NOMO-1 treated with DMSO at 0.1 percent for 48 hours (cell line): ENCODE data around the gene ITGB1.

Experiments
- DNase-seq: peaks from one replicate; lab custom pipeline; 2025; ENCODE audit not compliant: unreplicated experiment; lab: John Stamatoyannopoulos, UW

Gene ITGB1

DNA sequence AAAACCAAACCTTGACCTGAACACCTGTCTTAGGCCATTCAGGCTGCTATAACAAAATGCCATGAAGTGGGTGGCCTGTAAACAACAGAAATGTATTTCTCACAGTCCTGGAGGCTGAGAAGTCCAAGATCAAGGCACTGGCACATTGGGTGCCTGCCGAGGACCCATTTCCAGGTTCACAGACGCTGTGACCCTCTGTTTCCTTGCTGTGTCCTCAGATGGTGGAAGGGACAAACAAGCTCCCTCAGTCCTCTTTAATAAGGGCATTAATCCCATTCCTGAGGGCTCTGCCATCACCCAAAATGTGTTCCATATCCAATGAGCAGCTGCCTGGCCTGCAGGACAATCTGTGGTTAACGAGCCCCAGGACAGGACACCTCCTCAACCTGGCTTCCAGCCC lies 67.6 kb downstream of the ITGB1 start:
- DNase-seq, result no peak

DNA sequence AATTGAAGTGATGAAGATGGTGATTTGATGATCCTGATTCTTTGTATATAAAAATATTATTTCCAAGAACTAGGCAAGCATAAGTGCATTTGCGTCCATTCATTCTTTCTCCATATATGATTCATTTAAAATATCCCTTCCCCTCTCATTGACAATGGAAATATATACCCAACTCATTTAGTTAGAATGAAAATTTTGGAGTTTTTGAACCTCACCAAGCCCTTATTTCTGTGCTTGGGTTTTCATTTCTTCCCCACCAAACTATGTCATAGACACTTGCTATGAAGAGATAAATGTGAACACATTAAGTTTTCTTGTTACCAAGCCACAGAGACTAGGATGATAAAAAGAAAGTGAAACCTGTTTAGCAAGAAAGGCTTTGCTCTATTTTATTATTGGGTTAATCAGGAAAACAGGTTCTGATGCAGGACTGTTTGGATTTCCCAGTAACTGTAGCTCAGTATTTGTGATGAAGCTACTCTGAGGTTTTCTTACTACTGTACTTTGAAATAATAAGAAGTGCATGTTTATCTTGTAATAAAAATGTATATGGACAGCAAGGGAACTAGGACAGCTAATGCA lies 68.3 kb downstream of the ITGB1 start:
- no peak for DNase-seq

DNA sequence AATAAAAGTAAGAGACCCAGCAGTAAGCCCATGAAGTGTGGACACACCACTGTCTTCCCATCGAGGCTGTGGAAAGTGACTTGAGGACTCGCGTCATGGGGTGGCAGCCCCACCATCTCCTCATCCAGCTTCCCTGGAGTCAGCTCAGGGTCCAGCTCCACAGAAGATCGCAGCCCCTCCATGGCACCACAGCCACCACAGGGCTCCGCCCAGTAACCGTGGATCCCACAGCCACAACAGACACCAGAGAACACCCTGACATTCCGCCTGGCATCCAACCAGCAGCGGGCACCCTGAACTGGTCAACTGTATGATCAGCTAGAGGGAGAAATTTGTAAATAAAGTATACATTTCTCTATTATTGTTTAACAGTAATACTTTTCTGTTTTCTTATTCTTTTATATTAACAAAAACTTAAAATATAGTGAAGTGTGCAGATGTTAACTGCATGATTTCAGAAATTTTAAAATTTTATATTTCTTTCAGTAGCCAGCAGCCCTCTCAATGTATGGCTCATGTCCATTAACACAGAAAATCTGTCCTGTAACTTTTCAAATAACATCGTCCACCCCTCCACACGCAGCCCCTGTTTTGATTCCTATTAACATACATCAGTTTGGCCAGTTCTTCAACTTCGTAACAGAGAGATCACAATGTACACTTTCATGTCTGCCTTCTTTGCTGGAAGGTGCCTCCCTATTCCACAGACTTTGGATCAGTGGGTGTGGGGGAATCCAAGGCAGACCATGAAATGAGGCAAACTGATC lies 69.7 kb downstream of the ITGB1 start:
- no peak for DNase-seq

DNA sequence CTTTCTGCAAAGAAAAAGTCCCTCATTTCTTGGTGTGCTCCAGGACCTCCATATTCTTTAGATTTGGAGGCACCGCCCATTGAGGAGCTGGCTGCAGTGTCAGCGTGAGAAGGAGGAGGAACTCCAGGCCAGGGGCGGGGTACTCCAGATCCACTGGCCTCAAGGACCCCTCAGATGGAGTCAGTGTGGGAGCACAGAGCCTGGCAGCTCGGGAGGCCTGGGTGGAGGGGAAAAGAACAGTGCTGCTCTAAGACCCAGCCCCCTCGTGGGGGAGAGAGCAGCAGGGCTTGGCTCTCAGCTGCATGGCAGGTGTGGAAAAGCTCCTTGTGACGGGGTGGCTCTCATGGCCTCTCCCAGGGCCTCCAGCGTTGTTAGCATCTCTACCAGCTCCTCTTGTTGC lies 70.5 kb downstream of the ITGB1 start:
- DNase-seq, result no peak

DNA sequence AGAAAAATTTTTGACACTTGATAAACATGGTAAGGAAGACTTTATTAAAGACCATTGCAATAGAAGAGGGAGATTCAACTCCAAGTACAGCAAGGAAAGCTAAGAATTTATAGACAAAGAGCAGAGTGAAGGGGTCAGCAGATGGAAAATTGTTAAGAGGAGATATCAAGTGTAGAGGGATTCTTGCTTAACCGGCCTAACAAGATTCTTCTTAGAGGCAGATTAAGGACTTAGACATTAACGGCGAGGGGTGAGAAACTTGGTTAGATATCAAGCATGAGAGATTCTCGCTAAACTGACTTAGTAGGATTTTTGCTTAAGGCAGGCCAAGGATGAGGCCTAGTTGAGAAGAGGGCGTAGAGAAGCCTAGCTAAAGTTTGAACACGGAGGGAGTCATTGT lies 76.0 kb downstream of the ITGB1 start:
- DNase-seq, result no peak

DNA sequence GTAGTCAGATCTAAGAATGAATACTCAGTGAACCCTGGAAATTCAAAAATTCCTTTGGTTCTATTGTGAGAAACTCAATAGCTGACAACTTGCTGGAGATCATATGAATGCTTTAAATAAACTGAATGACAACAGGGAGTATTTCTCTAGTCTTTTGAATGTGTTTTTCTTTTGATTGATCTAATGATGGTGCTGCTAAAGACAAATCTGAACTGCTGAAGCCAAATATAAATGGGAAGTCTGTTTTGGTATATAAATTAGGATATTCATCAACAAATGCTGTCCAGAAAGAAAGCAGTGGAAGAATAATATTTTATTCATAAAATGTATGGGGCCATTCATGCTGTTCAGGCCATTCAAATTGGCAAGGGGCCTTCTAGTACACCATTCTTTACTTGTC lies 79.4 kb downstream of the ITGB1 start:
- no peak for DNase-seq

DNA sequence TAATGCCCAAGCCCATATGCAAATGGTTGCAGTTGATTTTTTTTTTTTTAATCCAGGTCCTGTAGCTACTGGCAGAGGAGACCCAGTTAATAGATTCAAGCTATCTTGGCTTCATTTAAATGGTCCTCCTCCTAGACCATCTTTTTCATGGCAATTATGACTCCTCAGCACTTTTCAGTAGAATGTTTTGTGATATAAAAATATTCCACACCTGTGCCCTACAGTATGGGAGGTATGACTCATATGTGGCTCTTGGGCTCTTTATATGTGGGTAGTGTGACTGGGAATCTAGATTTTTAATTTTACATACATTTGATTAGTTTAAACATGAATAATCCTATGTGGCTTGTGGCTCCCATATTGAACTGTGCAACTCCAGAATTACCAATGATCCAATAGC lies 80.1 kb downstream of the ITGB1 start:
- no peak for DNase-seq

DNA sequence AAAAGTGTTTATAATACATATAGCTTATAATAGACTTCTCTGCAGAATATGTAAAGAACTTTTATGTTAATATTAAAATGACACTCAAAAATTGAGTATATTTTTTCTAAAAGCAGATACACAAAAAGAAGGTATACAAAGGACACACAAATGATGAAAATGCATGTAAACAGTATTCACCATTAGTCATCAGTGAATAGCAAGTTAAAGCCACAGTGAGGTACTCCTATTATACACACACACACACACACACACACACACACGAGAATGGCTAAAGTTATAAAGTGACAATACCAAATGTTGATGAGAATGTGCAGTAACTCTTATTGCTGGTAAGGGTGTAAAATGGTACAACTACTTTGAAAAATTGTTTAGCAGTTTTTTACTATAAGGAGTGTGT lies 92.9 kb downstream of the ITGB1 start:
- no peak for DNase-seq

DNA sequence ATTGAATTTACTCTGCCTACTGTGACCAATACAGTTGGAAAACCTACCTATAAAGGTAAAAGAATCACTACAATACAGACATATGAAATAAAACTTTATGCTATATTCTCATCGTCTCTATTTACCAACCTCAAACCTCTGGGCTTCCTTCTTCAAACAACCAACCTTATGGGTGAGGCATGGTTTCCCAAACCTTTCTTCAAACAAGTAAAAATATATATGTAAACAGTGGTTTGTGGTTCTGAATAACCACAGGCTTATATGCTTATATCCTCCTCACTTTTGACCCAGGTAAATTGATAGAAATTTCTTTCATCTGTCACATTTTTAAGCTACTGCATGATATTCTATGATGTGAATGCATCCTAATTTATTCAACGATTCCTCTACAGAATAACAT lies 103.6 kb downstream of the ITGB1 start:
- no peak for DNase-seq

DNA sequence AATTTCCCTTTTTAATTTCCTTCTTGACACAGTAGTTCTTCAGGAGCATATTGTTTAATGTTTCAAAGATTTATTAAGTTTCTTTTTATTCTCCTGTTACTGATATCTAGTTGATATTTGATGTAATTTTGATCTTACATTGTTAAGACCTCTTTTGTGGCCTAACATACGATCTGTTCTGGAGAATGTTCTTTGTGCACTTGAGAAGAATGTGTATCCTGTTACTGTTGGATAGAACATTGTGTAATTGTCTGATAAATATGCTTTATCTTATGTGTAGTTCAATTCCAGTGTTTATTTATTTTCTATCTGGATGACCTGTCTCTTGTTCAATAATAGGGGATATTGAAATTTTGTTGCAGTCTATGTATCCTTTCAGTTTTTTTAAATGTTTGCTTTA lies 106.7 kb downstream of the ITGB1 start:
- DNase-seq, result no peak
